T-helper 1 cell treated with Interleukin-12 subunit alpha and Interleukin-12 subunit beta and Interleukin-4 antibody, amounts not matched to agents 30 ng/mL and 1 ng/mL, for 36 hours (primary cell): ENCODE results near the gene SGMS1. TPM values are rescaled to one million over a fixed set of nuclear protein-coding genes. Genes with fewer than 3 reads are reported as not detected.
"Not testable (repeated sequence)": the region's sequence is repeated elsewhere in the genome, so short reads cannot be mapped to it uniquely, and the experiment has no call there.

Experiments
- intact Hi-C: fragments of 100-400 bp; cut with micrococcal nuclease; formaldehyde crosslinking; loops from one replicate; pipeline ENCODE4 v1.15.1; 2024
- total RNA-seq: library from RNA; stranded (reverse); gene quantifications from 2 replicates; pipeline ENCODE4 v1.2.3, GENCODE V29; 2022

SGMS1 gene
- total RNA-seq, 1 donor from 2014 or later = 24.4 TPM

DNA sequence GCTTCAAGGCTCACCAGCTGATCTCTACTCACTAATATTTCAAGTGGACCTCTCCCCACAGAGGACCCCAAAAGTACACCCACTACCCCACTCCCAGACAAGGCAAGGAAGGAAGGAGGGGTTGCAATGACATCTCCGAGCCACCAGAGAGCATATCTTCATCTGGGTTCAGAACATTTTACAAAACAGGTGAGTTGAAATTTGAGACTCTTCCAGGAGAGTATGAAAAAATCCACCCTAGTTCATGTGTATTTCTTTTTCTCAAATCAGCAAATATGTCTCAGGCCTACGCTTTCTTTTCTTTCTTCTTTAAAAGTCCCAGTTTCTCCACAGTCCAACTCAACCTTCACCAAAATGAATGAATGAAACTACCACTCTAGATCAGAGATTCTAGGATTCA, 61.9 kb downstream of the SGMS1 start:
- intact Hi-C loops = loop anchor here (1.0 to 2.0 kb wide), 3 partner anchors 53 to 91 kb away; partner anchors contain the start of gene SGMS1

- intact Hi-C loops = loop anchor here (1.0 to 2.0 kb wide), 3 partner anchors 54 to 92 kb away; partner anchors contain the start of gene SGMS1
Measured at GRCh38 chr10:50561266-50561665, 62.5 kb downstream of the SGMS1 start.

- intact Hi-C loops = loop anchor here (2.0 kb wide), 2 partner anchors 54 to 62 kb away; partner anchors contain the start of gene SGMS1
Measured at GRCh38 chr10:50560370-50560769, 63.4 kb downstream of the SGMS1 start.

GRCh38 chr10:50558371-50558770, 65.4 kb downstream of the SGMS1 start:
- intact Hi-C loops = no loop called here

GRCh38 chr10:50557130-50557682, 66.5 kb downstream of the SGMS1 start:
- intact Hi-C loops = no loop called here

DNA sequence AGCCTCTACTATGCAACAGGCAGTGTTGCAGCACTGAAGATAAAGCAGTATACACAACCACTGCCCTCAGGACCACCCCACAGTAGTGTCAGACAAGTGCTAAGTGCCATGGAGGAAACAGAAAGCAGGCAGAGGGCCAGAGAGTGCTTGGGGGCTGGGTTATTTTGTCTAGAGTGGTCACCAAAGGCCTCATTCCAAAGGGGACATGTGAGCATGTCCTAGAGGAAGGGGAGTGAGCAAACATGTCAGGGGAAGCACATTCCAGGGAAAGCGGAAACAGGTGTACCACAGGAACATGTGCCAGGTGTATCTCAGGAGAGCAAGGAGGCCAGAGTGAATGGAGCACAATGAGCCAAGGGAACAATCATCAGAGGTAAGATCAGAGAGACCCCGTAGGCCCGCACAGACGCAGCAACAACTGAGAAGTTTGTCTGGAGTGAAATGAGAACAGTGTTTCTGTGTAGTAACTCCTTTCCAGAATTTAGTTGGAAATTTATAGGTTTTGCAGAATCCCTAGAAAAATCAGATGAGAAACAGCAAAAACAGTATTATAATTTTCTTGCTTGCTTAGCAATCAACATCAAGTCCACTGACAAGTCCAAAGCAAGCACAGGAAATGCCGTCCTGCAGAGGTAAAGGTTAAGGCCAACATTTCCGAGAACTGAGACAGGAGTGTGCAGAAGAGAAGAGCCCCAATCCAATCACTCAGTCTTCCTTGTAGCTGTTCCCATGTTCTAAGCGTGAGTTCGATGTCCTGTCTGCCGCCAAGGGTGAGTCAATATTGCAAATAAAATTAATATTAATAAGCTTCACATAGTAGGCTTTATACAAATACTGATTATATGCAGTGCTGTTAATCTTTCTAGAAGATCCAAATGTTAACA, 67.3 kb downstream of the SGMS1 start:
- intact Hi-C loops = no loop called here

- intact Hi-C loops = no loop called here
Measured at GRCh38 chr10:50554995-50555568, 68.7 kb downstream of the SGMS1 start.

DNA sequence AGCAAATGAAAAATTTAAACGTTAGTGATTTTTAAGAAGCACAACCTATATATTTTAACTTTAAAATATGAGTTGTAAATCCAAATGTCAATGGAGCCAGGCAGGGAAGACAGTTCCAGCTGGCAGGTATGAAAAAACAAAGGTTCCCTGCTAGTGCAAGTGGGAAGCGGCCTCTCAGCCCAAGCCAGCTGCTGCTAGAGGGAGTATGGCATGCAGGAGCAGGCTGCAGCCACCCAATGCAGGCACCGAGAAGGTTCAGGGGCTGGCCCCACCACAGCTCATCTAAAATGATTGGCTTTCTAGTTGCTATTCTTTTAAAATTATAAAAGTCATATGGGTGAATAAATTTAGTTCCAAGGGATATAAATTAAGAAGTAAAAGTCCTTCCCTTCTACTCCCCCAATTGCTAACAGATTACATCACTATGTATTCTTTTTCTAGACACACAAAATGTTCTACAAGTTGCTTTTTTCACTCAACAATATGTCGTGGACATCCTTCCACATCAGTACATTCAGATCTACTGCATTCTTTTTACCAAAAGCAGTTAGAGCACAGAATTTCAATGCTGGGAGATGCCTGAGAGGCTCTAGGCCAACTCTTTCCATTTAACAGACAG, 69.3 kb downstream of the SGMS1 start:
- intact Hi-C loops = no loop called here

- intact Hi-C loops = loop anchor here (2.0 kb wide), 1 partner anchor 100 kb away; no protein-coding TSS in a partner anchor
Measured at GRCh38 chr10:50552771-50553535, 70.8 kb downstream of the SGMS1 start.

- intact Hi-C loops = loop anchor here (2.0 kb wide), 1 partner anchor 100 kb away; no protein-coding TSS in a partner anchor
Measured at GRCh38 chr10:50552308-50552707, 71.4 kb downstream of the SGMS1 start.

DNA sequence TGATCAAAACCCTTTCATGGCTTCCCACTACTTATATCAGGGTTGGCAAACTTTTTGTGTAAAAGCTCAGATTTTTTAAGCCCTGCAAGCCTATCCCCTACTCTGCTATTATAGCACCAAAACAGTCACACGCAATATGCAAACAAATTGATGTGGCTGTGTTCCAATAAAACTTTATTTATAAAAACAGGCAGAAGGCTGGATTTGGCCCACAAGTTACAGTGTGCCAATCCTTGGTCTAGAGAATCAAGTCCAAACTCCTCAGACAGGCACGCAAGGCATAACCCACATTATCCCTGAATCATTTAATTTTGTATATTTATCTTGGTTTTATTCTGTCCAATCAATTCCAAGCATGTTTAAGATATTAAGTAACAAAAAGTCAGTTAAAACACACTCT, 71.9 kb downstream of the SGMS1 start:
- intact Hi-C loops = loop anchor here (2.0 kb wide), 1 partner anchor 101 kb away; no protein-coding TSS in a partner anchor

DNA sequence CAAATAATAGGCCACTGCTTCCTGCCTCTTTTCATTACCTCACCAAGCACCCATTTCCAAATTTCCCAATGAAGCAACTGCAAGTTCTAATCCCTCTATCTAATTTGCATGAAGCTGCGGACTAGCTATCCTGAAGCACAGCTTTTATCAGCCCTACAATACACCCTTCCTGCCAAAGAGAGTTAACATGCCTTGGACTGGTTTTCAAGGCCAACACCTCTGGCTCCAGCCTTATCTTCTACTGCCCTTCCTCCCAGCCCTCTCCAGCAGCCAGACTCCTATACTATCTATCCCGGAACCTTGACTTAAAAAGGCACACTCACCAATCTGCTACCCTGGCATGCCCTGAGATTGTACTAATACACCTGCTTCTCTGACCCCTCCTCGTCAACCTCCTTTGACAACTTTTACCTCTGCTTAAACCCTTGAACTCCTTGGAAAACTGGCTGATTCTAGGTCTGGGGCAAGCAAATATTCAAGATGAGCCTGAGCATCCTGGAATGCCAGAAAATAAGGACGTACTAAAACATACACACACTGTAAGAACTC, 73.4 kb downstream of the SGMS1 start:
- intact Hi-C loops = no loop called here

GRCh38 chr10:50549186-50549585, 74.6 kb downstream of the SGMS1 start:
- intact Hi-C loops = not testable (repeated sequence)

DNA sequence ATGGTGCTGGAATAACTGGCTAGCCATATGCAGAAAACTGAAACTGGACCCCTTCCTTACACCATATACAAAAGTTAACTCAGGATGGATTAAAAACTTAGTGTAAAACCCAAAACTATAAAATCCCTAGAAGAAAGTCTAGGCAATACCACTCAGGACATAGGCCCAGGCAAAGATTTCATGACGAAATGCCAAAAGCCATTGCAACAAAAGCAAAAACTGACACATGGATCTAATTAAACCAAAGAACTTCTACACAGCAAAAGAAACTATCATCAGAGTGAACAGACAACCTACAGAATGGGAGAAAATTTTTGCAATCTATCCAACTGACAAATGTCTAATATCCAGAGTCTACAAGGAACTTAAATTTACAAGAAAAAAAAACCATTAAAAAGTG, 75.3 kb downstream of the SGMS1 start:
- intact Hi-C loops = not testable (repeated sequence)

DNA sequence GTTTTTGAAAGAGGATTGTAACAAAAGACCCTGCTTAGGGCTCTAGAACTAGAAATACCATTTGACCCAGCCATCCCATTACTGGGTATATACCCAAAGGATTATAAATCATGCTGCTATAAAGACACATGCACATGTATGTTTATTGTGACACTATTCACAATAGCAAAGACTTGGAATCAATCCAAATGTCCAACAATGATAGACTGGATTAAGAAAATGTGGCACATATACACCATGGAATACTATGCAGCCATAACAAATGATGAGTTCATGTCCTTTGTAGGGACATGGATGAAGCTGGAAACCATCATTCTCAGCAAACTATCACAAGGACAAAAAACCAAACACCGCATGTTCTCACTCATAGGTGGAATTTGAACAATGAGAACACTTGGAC, 77.5 kb downstream of the SGMS1 start:
- intact Hi-C loops = not testable (repeated sequence)

GRCh38 chr10:50545846-50546245, 77.9 kb downstream of the SGMS1 start:
- intact Hi-C loops = no loop called here

GRCh38 chr10:50544857-50545429, 78.8 kb downstream of the SGMS1 start:
- intact Hi-C loops = no loop called here

DNA sequence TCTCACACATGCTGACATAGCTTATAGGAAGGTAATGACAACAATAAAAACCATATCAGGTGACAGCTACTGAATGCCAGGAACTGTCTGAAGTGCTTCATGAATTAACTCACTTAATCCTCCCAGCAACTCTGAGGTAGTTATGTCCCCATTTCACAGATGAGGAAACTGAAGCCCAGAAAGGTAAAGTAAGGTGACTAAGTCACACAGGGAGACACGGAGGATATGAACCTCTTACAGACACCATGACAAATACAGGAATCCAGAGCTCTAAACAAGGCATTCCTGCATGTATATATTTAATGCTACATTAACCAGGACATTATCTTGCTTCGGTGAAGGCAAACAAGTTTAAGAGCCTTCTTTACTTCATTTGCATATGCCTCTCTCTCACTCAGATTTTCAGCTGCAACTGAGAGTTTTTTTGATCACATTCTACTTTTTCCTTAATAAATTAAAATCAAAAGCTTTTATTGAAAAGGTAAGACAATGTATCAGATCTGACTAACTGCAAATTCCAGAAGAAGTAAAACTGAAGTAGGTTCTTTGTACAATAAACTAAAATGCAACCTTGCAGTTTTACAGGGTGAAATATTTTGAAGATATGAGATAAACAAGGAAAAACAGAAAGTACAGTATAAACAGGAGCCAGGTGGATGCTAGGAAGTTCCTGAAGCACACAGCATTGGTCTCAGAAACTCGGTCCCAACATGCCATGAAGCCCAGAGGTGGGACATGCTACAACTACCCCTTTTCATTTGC, 79.5 kb downstream of the SGMS1 start:
- intact Hi-C loops = no loop called here

GRCh38 chr10:50542871-50543270, 80.9 kb downstream of the SGMS1 start:
- intact Hi-C loops = loop anchor here (1.0 kb wide), 1 partner anchor 30 kb away; no protein-coding TSS in a partner anchor
